ENCODE measurements around the gene RALGPS1.

- TF ChIP-seq CTCF (IDR thresholded peaks at IDR 0.05; ENCODE audit: low read depth, low read length, poor library complexity, severe bottlenecking) (no peak), EZH2phosphoT487 (IDR thresholded peaks at IDR 0.05; ENCODE audit: borderline replicate concordance, low read length) (no peak)
Observed at GRCh38 chr9:127113191-127113972, 198.8 kb downstream of the RALGPS1 start.

All from DOHH2 (cell line).